ENCODE results near the gene SCG5. TPM values are rescaled to one million over a fixed set of nuclear protein-coding genes. Genes with fewer than 3 reads are reported as not detected.

Gene SCG5
- total and polyA plus RNA-seq, 2 of the 13 experiments (the other 11 are each of a cell fraction or from before 2014, with no cell fraction given), result 2.3 to 3.5 TPM

DNA sequence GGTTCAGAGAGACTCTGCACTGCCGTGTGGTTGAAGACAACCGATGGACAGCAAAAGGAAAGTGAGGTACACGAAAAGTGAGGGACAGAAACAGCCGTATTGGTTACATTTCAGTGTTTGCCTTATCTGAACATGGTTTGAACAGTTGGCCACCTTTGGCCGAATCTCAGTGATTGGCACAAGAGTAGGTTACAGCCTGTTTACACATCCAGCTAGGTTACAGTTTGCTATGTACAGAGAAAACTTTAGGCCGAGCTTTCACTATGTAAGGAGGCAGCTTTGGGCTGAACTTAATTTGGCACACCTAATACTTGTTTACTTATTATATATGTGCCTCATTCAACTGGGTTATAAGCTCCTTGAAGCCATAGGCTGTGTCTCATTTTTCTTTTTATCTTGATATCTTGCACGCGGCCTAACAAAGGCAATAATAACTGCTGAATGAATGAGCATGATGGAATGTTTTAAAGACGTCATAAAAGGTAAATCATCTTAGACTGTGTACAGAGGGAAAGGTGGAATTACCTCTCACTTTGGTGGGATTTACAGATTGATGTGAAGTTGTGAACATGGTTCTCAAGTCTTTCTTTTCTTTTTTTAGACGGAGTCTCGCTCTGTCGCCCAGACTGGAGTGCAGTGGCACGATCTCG is 59.1 kb downstream of the SCG5 start:
- H3K36me3 ChIP-seq (replicated peaks in 1 of 2; ENCODE audit: control insufficient read depth in 1 of 2, insufficient read depth in 2 of 2, low read length in 2 of 2), result no peaks in the 10 kb centered on the region
- H4K20me1 ChIP-seq (ENCODE audit: insufficient read depth, low read length), result no peaks in the 10 kb centered on the region
- peak; percentile 72 for DNase-seq (ENCODE audit: low spot score)
- no peaks in the 10 kb centered on the region for H3K79me2 ChIP-seq (ENCODE audit: insufficient read depth, low read length)
- CTCF ChIA-PET (ENCODE audit: low intra/inter-chr PET ratio, low total read pairs), result no interaction called here
- peak overlapping the region; percentile 69 for H3K4me2 ChIP-seq (ENCODE audit: low read depth, low read length)
- H3K4me3 ChIP-seq (replicated peaks in 1 of 3; ENCODE audit: insufficient read depth in 1 of 3, low read depth in 2 of 3, low read length in 3 of 3), result peak overlapping the region; percentile 26 to 38 (median 30); a peak in 4 of 6 replicates
- POLR2A ChIA-PET, result interaction anchor here (1.0 to 1.1 kb wide), 2 partner anchors 9 to 13 kb away, joined by 3 to 5 read pairs; no protein-coding TSS in a partner anchor
- FAIRE-seq, result peak; percentile 89
- H3K9ac ChIP-seq (ENCODE audit: insufficient read depth, low read depth, low read length), result 0 out of 2 replicates have a peak overlapping the region, but pooled peaks have one; percentile 6
- 31% methylated on average over 14 of the region's 14 CpGs for WGBS (ENCODE audit: low lambda C conversion rate)
- H3K4me1 ChIP-seq (ENCODE audit: insufficient read depth, low read length), result peaks cover 50% of the 10 kb centered on the region
- in situ Hi-C loops (cut with HindIII; ENCODE audit: extremely low pct_ligation_motif_present, low pct_unique_long_range_greater_than_20kb), result no loop called here
- no peaks in the 10 kb centered on the region for H3K9me3 ChIP-seq (ENCODE audit: low read length)
- H2AFZ ChIP-seq (ENCODE audit: low read length), result peak overlapping the region; percentile 24
- no peaks in the 10 kb centered on the region for H3K27me3 ChIP-seq (ENCODE audit: control insufficient read depth in 1 of 2, insufficient read depth in 2 of 2, low read length in 2 of 2)
- peak; percentile 96 for ATAC-seq
- H3K27ac ChIP-seq (ENCODE audit: extremely low read length, insufficient read depth, low read length), result peak overlapping the region; percentile 47
- no TSS peak for BruUV-seq (replicated peaks)
- intact Hi-C loops (cut with micrococcal nuclease; ENCODE audit: unreplicated experiment), result no loop called here
- 0 out of 2 replicates have a peak, but pooled peaks have one; percentile 44 for TF ChIP-seq KDM6A (CRISPR knock-in tag; IDR thresholded peaks at IDR 0.05; ENCODE audit: low read depth)
- no peak for TF ChIP-seq ZNF496 (CRISPR knock-in tag; IDR thresholded peaks at IDR 0.05; ENCODE audit: insufficient replicate concordance)
- no peak for TF ChIP-seq PCBP2 (optimal IDR thresholded peaks at IDR 0.05; ENCODE audit: low read depth, low read length, poor library complexity, severe bottlenecking)
- TF ChIP-seq ZNF557 (CRISPR knock-in tag; IDR thresholded peaks at IDR 0.05), result no peak
- peak; percentile 36; the same call in 1 of the 2 replicates for TF ChIP-seq HOXA3 (CRISPR knock-in tag; IDR thresholded peaks at IDR 0.05)
- TF ChIP-seq, protein P1, sequence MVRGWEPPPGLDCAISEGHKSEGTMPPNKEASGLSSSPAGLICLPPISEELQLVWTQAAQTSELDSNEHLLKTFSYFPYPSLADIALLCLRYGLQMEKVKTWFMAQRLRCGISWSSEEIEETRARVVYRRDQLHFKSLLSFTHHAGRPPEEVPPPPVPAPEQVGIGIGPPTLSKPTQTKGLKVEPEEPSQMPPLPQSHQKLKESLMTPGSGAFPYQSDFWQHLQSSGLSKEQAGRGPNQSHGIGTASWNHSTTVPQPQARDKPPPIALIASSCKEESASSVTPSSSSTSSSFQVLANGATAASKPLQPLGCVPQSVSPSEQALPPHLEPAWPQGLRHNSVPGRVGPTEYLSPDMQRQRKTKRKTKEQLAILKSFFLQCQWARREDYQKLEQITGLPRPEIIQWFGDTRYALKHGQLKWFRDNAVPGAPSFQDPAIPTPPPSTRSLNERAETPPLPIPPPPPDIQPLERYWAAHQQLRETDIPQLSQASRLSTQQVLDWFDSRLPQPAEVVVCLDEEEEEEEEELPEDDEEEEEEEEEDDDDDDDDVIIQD (CRISPR knock-in tag; IDR thresholded peaks at IDR 0.05; ENCODE audit: low read depth), result no peak
- TF ChIP-seq, protein P2, sequence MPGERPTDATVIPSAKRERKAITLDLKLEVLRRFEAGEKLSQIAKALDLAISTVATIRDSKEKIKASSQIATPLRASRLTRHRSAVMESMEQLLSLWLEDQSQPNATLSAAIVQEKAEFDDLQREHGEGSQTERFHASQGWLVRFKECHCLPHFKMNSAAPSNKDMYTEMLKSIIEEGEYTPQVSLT (CRISPR knock-in tag; IDR thresholded peaks at IDR 0.05; ENCODE audit: borderline replicate concordance, low read depth), result no peak
- peak; percentile 81; the same call in 1 of the 2 replicates for TF ChIP-seq HMG20B (CRISPR knock-in tag; conservative IDR thresholded peaks at IDR 0.05)
- TF ChIP-seq SALL1 (CRISPR knock-in tag; IDR thresholded peaks at IDR 0.05), result no peak; the same call in 1 of the 2 replicates
- no peak for TF ChIP-seq CCAR2 (optimal IDR thresholded peaks at IDR 0.05; ENCODE audit: low read depth, low read length)
- no peak for TF ChIP-seq ZNF7 (CRISPR knock-in tag; IDR thresholded peaks at IDR 0.05)
- no peak for TF ChIP-seq SP140L (CRISPR knock-in tag; IDR thresholded peaks at IDR 0.05; ENCODE audit: borderline replicate concordance)
- TF ChIP-seq SOX13 (IDR thresholded peaks at IDR 0.05), result no peak
- TF ChIP-seq SOX13 (CRISPR knock-in tag; conservative IDR thresholded peaks at IDR 0.05 in 1 of 2, IDR thresholded peaks at IDR 0.05 in 1 of 2), result peak in 1 of 2 experiments; percentile 43; a peak in 1 of 4 replicates
- no peak for TF ChIP-seq FOXP1 (IDR thresholded peaks at IDR 0.05)
- peak; percentile 57; the same call in 1 of the 2 replicates for TF ChIP-seq FOXP1 (CRISPR knock-in tag; IDR thresholded peaks at IDR 0.05)
- TF ChIP-seq, protein P3, sequence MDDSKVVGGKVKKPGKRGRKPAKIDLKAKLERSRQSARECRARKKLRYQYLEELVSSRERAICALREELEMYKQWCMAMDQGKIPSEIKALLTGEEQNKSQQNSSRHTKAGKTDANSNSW (CRISPR knock-in tag; IDR thresholded peaks at IDR 0.05; ENCODE audit: borderline replicate concordance), result no peak
- TF ChIP-seq, protein P4, sequence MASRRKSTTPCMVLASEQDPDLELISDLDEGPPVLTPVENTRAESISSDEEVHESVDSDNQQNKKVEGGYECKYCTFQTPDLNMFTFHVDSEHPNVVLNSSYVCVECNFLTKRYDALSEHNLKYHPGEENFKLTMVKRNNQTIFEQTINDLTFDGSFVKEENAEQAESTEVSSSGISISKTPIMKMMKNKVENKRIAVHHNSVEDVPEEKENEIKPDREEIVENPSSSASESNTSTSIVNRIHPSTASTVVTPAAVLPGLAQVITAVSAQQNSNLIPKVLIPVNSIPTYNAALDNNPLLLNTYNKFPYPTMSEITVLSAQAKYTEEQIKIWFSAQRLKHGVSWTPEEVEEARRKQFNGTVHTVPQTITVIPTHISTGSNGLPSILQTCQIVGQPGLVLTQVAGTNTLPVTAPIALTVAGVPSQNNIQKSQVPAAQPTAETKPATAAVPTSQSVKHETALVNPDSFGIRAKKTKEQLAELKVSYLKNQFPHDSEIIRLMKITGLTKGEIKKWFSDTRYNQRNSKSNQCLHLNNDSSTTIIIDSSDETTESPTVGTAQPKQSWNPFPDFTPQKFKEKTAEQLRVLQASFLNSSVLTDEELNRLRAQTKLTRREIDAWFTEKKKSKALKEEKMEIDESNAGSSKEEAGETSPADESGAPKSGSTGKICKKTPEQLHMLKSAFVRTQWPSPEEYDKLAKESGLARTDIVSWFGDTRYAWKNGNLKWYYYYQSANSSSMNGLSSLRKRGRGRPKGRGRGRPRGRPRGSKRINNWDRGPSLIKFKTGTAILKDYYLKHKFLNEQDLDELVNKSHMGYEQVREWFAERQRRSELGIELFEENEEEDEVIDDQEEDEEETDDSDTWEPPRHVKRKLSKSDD (CRISPR knock-in tag; IDR thresholded peaks at IDR 0.05; ENCODE audit: low read depth), result 0 out of 2 replicates have a peak, but pooled peaks have one; percentile 29
